ENCODE data around the gene KDM2A.
"Not testable (repeated sequence)": the region's sequence is repeated elsewhere in the genome, so short reads cannot be mapped to it uniquely, and the experiment has no call there.

KDM2A gene

DNA sequence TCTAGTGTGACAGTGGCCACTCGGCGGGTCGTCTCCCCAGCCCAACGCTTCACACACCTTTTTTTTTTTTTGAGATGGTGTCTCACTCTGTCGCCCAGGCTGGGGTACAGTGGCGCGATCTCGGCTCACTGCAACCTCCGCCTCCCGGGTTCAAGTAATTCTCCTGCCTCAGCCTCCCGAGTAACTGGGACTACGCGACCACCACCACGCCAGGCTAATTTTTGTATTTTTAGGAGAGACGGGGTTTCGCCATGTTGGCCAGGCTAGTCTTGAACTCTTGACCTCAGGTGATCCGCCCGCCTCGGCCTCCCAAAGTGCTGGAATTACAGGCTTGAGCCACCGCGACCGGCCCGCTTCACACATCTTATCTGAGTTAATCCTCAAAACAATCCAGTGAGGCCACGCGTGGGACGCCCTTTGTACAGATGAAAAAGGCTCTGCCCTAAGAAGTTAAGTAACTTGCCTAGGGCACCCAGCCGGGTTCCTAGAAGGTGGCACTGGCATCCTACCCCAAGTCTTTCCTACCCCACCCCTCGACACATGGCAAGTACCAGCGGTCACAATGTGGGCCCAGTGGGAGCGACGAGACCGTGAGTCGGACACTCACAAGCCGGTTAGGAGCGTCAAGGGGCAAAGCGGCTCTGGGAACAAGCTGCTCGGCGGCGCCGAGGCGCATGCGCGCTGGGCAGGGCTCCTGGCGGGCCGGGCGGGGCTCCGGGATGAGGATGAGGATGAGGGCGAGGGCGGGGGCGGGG, 142.0 kb downstream of the KDM2A start:
- not testable (repeated sequence) for DNase-seq (ENCODE audit: low read depth in 2 of 2)

DNA sequence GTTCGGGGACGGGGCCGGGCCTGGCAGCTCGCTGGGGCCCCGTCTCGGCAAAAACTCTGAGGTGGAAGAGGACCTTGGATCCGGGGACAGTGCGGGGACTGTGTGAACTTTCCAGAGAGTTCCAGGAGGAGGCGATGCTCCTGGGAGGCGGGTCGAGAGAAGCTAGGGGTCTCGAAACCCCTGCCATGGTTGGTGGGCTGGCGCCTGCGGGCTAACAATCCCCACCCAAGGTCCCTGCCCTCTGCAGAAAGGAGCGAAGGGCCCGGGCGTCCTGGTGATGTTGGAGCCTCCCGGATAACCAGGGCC, 142.5 kb downstream of the KDM2A start:
- DNase-seq (ENCODE audit: low read depth in 2 of 2), result no peak

DNA sequence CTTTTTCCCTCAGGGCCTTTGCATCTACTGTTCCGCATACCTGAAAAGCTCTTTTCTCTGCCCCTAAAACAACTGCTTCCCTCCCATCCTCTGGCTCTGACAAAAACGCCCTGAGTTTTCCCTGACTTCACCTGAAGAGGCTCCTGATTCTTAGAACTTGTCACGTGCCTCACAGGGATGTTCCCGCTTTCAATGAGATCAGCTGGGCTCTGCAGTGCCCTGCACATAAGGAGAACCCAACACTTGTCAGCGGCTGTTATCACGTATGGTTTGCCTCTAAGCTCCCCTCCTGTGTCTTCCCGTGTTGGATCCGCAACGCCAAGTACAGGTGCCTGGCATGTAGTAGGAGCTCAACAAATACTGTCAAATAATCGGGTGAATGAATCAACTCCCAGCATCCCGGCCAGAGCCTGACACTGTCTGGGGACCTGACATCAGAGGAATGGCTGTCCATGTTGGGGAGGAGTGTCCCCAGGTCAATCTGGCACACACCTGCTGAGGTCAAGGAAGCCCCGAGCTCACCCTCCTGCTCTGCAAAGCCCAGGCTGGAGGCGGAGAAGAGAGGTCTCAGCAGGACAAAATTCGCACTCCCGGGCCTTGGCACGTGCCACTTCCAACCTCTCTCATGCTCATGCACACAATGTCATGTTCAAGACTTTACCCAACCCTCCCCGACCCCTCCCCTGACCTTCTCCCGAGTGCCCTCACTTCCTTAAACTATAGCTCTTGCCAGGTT, 143.1 kb downstream of the KDM2A start:
- no peak for DNase-seq (ENCODE audit: low read depth in 2 of 2)

GRCh38 chr11:67262731-67263675, 143.9 kb downstream of the KDM2A start:
- no peak for DNase-seq (ENCODE audit: low read depth in 2 of 2)

DNA sequence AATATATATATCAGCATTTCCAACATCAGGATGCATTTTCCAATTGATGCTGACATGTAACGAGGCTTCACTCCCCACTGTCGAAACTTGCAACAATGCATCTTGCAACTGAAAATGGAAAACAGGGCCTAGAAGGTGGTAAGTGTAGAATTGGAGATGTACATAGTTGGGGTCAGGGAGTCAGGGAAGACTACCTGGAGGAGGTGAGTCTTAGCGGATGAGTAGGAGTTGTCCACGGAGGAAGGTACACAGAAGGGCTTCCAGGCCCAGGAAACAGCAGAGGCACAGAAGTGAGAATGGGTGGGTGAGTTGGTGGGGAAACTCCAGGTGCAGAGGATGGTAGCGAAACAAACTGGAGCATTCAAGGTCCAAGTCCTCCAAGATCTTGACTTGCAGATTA, 145.2 kb downstream of the KDM2A start:
- no peak for DNase-seq (ENCODE audit: low read depth in 2 of 2)

GRCh38 chr11:67264877-67265632, 146.0 kb downstream of the KDM2A start:
- no peak for DNase-seq (ENCODE audit: low read depth in 2 of 2)

DNA sequence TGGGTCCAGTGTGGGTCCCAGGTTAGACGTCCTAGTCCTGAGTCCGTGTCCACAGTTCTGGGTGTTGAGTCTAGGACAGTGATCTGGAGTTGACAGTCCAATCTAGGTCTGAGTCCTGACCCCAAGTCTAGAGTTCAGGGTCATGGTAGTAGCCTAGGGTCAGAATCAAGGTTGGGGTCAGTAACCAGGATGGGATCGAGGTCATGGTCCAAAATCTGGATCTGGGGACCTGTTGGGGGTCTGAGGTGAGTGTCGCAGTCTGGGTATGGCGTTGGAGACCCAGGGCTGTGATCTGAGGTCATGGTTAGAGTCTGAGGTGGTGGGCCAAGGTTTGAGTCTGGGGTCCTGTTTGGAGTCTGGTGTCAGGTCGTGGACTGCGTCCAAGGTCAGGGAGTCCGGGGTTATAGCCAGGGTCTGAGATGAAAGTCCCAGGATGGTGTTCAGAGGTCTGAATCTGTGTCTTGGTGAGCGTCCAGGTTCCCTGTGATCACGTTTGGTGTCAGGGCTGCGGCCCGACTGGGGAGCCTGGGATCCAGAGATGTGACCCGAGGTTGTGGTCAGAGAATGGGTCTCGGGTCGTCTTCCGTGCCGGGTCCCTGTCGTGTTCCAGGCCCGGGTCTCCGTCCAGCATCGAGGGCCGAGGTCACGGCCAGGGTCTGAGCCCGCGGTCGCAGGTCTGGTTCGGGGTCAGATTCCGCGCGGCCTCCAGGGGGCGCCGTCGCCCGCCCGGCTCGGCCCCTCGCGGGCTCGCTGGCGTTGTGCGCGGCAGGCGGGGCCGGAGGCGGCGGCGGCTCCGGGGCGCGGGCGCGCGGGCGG, 146.8 kb downstream of the KDM2A start:
- no peak for DNase-seq (ENCODE audit: low read depth in 2 of 2)

DNA sequence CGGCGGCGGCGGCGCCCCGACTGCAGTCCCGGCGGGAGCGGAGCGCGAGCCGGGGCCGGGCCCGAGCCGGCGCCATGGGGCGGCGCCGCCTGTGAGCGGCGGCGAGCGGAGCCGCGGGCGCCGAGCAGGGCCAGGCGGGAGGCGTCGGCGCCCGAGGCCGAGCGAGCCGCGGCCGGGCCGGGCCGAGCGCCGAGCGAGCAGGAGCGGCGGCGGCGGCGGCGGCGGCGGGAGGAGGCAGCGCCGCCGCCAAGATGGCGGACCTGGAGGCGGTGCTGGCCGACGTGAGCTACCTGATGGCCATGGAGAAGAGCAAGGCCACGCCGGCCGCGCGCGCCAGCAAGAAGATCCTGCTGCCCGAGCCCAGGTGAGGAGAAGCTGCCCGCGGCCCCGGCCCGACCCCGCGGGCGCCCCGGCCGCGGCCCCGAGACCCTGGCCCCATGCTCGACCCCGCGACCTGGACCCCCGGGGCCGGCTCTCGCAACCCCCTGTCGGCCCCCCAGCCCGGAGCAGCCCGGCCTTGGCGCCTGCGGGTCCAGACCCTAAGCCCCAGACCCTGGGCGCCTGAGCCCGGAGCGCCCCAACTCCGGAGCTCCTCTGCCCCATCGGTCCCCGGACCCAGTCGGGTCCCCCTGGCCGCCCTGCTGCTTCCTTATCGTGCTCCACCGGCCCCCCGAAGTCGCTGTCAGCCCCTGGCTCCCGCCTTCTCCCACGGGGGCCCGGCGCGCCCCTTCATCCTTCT, 147.6 kb downstream of the KDM2A start, which contains the start of gene GRK2:
Gene GRK2 (plus strand): TSS at position 25 of the 739 bp plus-strand sequence. CDS start 227 bp downstream, at position 252.
- DNase-seq (ENCODE audit: low read depth in 2 of 2), result no peak

DNA sequence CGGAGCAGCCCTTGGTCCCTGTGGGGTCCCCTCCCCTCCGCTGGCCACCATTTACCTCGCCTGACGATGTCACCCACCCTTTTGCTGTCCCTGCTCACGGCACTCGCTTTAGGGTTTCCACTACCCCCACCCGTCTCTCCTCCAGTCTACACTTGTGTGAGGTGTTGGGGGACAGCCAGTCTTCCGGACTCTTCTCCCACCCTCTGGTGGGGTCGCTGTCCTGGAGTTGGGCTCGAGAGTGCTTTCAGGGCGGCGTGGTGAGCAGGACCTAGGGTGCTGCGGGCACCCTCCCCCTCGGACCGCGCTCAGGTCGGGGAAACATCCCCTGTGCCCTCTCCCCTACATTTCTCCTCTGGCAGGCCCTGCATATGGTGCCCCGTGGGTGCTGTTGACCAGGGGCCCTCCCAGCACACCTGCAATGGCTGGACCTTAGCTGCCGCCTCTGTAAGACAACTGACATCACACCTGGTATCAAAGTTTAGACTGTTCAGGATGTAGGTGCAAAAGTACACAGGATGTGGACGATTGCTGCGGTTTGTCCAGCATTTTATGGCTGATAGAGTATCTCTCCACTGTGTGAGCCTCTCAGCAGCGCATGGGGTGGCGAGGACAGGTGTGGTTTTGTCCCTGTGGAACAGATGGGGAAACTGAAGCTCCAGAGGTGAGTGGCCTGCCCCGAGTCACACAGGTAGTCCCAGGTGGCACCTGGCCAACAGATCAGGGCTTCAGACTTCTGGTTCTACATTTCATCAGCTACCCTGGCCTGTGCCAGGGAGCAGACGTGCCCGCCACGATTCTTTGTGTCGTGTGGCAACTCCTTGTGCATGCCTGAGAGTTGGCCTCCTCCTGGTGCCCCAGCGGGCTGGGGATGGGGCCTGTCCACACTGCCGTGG, 148.4 kb downstream of the KDM2A start:
- DNase-seq (ENCODE audit: low read depth in 2 of 2), result no peak

GRCh38 chr11:67268081-67268961, 149.3 kb downstream of the KDM2A start:
- no peak for DNase-seq (ENCODE audit: low read depth in 2 of 2)

GRCh38 chr11:67268962-67269268, 149.9 kb downstream of the KDM2A start:
- no peak for DNase-seq (ENCODE audit: low read depth in 2 of 2)

DNA sequence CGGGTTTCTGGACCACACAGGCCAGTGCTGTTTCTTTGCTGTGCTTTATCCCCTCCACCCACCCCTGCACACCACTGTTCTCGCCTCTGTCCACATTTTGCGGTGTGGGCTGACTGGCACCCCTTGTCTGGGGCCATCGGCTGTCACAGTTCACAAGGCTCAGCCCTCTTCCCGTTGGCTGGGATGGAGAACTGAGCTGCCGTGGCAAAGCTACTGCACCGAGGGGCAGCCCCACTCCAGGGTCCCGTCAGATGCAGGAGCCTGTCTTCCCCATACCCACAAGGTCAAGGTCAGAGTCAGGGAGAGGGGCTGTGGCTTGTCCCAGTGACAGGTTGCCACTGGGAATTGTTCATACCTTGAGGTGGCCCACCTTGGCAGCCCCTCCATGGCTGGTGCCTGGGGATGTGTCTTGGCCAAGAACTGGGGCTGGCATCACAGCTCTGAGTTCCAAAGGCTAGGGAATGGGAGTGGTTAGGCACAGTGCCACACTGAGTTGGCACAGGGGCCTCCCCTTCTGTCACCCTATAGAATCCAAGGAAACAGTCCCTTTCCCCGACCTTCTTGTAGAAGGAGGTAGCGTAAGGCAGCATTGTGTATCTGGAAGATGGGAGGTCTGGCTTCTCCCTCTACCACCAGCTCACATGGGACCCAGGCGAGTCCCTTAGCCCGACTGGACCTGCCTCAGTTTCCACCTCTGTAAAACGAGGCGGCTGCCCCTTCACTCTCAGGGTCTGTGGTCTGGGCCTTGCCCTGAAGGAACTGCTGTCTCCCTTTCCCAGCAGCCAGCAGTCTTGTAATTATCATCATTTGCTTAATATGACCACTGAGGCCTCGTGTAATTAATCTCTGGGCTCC, 150.6 kb downstream of the KDM2A start:
- no peak for DNase-seq (ENCODE audit: low read depth in 2 of 2)

GRCh38 chr11:67270256-67271204, 151.5 kb downstream of the KDM2A start:
- no peak for DNase-seq (ENCODE audit: low read depth in 2 of 2)

GRCh38 chr11:67271205-67271540, 152.1 kb downstream of the KDM2A start:
- no peak for DNase-seq (ENCODE audit: low read depth in 2 of 2)

GRCh38 chr11:67271541-67272284, 152.7 kb downstream of the KDM2A start:
- no peak for DNase-seq (ENCODE audit: low read depth in 2 of 2)
